Right lobe of liver (tissue), 4 donors: ENCODE results near the gene WHRN.

ENCODE experiments used
- CTCF ChIP-seq, 4 donors: fragments of 200-600 bp in 3 of 4; fragments of 450-650 bp in 1 of 4; IDR thresholded peaks; one replicate each; pipeline versions ENCODE4 v1.5.1 to v1.8.0; 2016 to 2022; ENCODE audit warnings: antibody characterized with exemption in 4 of 4, mild to moderate bottlenecking in 2 of 4
- POLR2A ChIP-seq: fragments of 450-650 bp; IDR thresholded peaks from one replicate; pipeline ENCODE4 v1.6.1; 2017; ENCODE audit warnings: antibody characterized with exemption, mild to moderate bottlenecking
- donor health status: DM: no; HTN: no; CAD: no.
- donor health status: DM: no; HTN: no; CAD: no.
- donor health status: DM: no; HTN: yes; CAD: no.

DNA sequence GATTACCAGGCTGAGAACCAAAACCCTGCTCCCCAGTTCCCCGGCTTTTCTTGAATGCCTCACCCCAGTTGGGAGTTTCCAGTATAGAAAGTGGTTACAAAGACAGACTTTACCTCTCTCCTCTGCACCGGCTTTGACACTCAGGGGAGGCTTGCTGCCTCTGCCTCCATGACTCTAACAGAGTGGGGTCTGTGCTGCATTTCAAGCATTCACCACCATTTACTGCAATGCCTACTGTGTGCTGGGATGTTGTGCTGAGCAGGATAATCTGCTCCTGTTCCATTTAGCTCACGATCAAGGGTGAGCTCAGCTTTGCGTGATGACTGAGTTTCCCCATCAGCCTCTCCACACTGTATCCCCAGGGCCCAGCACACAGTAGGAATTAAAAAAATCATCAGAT lies 77.6 kb downstream of the WHRN start:
- TF ChIP-seq CTCF (IDR thresholded peaks at IDR 0.05): no peak
- no peak for TF ChIP-seq POLR2A
